ENCODE data around the gene DPYD.

DPYD gene

DNA sequence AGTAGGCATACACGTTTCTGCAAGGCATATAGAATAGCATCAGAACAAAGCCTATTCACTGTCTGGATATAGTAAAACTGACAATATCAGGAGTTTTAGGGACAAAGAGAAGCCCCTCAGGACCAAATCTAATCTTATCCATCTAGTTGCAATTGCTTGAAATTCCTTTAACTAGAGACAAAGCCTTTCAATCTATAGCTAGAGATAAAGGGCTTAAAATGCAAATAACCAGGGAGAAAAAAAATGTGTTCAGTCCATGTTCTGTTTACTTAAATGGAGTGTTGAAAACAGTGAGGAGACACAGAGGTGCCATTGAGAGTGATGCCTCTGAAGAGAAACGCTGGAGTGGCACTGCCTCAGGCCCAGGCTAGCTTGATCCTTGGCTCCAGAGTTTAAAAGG, 286.1 kb downstream of the DPYD start:
- H3K4me3 ChIP-seq (replicated peaks; ENCODE audit: low read depth, low read length): no peak overlapping the region
- DNase-seq (ENCODE audit: extremely low read depth, low read depth): no peak
- TF ChIP-seq, protein P1, sequence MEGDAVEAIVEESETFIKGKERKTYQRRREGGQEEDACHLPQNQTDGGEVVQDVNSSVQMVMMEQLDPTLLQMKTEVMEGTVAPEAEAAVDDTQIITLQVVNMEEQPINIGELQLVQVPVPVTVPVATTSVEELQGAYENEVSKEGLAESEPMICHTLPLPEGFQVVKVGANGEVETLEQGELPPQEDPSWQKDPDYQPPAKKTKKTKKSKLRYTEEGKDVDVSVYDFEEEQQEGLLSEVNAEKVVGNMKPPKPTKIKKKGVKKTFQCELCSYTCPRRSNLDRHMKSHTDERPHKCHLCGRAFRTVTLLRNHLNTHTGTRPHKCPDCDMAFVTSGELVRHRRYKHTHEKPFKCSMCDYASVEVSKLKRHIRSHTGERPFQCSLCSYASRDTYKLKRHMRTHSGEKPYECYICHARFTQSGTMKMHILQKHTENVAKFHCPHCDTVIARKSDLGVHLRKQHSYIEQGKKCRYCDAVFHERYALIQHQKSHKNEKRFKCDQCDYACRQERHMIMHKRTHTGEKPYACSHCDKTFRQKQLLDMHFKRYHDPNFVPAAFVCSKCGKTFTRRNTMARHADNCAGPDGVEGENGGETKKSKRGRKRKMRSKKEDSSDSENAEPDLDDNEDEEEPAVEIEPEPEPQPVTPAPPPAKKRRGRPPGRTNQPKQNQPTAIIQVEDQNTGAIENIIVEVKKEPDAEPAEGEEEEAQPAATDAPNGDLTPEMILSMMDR (IDR thresholded peaks at IDR 0.05; ENCODE audit: low read depth, low read length, missing control alignments): no peak

DNA sequence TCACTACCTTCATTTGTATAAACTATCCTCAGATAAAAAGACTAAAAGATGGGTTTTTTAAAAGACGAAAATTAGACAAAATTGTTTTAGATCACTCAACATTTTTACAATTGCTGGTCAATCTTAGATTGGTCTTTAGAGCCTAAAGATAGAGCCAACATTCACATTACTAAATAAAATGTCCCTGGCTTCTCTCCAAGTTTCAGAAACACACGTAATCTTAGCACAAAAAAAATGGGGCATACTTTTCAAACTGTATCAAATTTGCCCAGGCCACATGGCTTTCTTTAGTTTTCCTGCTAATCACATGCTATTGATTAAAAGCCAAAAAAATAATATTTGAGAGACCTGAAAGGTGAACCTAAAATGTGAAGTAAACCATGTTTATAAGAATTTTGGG, 288.1 kb downstream of the DPYD start:
- no peak overlapping the region for H3K4me3 ChIP-seq (replicated peaks; ENCODE audit: low read depth, low read length)
- TF ChIP-seq, protein P1 (IDR thresholded peaks at IDR 0.05; ENCODE audit: low read depth, low read length, missing control alignments): no peak
- DNase-seq (ENCODE audit: extremely low read depth, low read depth): no peak

DNA sequence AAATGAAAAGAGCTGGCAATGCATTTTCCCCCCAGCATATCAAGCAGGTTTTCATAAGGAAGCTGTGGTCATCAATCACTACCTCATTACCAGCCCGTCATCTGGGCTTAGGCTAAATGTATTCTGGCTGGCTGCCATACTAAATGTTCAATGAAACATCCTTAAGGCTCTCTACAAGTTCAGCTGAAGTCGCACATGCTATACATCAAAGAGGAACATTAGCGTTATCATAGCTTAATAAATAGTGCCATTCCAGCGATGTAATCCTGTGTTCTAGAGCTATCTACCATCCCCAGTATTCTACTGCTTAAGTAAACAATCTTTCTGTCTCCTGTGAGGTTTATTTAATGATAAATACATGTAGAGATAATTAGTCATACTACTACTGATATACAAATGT, 288.8 kb downstream of the DPYD start:
- TF ChIP-seq, protein P1 (IDR thresholded peaks at IDR 0.05; ENCODE audit: low read depth, low read length, missing control alignments): no peak
- no peak overlapping the region for H3K4me3 ChIP-seq (replicated peaks; ENCODE audit: low read depth, low read length)
- peak; percentile 9 for DNase-seq (ENCODE audit: extremely low read depth, low read depth)

DNA sequence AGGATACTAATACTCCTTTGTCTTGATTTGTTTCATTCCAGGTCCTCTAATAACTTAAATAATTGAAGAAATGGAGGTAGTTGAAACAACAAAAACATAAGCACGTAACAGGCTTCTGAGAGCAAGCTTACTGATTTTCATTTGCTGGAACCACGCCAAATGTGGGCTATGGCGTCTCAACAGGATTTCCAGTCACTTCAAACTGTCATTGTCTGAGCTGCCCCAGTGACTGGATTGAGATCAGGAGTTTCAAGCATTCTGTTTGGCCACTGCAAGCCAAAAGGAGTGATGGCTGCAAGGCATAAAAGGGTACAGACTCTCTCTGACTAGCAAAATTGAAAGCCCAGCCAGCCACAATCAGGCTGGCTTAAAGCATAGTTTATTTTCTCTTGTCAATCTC, 289.9 kb downstream of the DPYD start:
- no peak overlapping the region for H3K4me3 ChIP-seq (replicated peaks; ENCODE audit: low read depth, low read length)
- DNase-seq (ENCODE audit: extremely low read depth, low read depth): no peak
- TF ChIP-seq, protein P1 (IDR thresholded peaks at IDR 0.05; ENCODE audit: low read depth, low read length, missing control alignments): no peak

GRCh38 chr1:97630281-97630680, 290.6 kb downstream of the DPYD start:
- no peak overlapping the region for H3K4me3 ChIP-seq (replicated peaks; ENCODE audit: low read depth, low read length)
- DNase-seq (ENCODE audit: extremely low read depth, low read depth): no peak
- TF ChIP-seq, protein P1 (IDR thresholded peaks at IDR 0.05; ENCODE audit: low read depth, low read length, missing control alignments): no peak

DNA sequence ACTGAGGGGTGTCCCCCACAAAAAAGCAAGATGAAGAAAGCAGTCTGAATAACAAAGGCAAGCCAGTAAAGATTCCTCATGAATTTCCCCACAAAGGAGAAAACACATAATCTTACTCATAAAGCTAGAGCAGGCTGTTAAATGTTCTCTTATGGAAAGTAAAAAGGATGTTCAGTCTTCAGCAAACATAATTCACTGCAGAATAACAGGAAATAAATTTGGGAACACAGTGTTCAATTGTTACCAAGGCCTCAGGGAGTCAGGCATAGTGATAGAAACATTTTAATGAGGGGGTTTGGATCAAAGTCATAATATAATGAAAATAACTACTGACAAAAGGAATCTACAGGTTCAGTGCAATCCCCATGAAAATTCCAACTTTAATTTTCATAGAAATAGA, 297.6 kb downstream of the DPYD start:
- TF ChIP-seq, protein P1 (IDR thresholded peaks at IDR 0.05; ENCODE audit: low read depth, low read length, missing control alignments): no peak
- DNase-seq (ENCODE audit: extremely low read depth, low read depth): no peak
- H3K4me3 ChIP-seq (replicated peaks; ENCODE audit: low read depth, low read length): no peak overlapping the region

DNA sequence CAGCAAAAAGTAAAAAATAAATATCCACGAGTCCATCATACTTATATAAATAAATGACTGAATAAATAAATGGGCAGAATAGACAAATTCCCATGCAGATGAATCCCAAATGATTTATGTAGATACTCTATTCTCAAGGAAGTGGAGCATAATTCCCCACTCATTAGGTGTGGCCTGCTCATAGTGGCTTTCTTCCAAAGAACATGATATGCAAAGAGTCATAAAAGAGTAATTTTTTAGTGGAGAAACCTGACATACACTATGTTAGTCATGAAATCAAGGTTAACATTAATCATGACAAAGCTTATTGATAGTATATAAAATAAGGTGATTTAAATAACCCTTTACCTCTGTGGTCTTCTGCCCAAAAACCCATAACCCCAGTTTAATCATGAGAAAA, 298.9 kb downstream of the DPYD start:
- TF ChIP-seq, protein P1 (IDR thresholded peaks at IDR 0.05; ENCODE audit: low read depth, low read length, missing control alignments): no peak
- DNase-seq (ENCODE audit: extremely low read depth, low read depth): no peak
- H3K4me3 ChIP-seq (replicated peaks; ENCODE audit: low read depth, low read length): no peak overlapping the region

All from HFF-Myc (cell line).